SK-N-SH treated with all-trans-retinoic acid at 6 μM for 48 hours (cell line): Measurements from ENCODE around the gene ZNF236.

Source experiments
- ATAC-seq: fragments of 200-7000 bp; cut with Tn5 transposase; 3 replicates; pipeline ENCODE4 v1.9.1; 2020; ENCODE audit warnings: mild to moderate bottlenecking, moderate library complexity
- BACH2 ChIP-seq: fragments of 250-450 bp; sonication (Bioruptor Pico); IDR thresholded peaks from 2 replicates; pipeline ENCODE4 v1.9.0; 2021; ENCODE audit warnings: mild to moderate bottlenecking, borderline replicate concordance
- CSDC2 ChIP-seq: fragments of 250-450 bp; sonication (Bioruptor Pico); IDR thresholded peaks from 2 replicates; pipeline ENCODE4 v1.5.0; 2020; ENCODE audit warnings: mild to moderate bottlenecking, moderate library complexity
- ESRRG ChIP-seq: fragments of 250-450 bp; sonication (Bioruptor Pico); IDR thresholded peaks from 2 replicates; pipeline ENCODE4 v1.6.1; 2021; ENCODE audit warnings: mild to moderate bottlenecking
- GLIS3 ChIP-seq: fragments of 250-450 bp; sonication (Bioruptor Pico); IDR thresholded peaks from 2 replicates; pipeline ENCODE4 v1.5.0; 2020; ENCODE audit warnings: mild to moderate bottlenecking, moderate library complexity
- ISL1 ChIP-seq: fragments of 250-450 bp; sonication (Bioruptor Pico); IDR thresholded peaks from 2 replicates; pipeline ENCODE4 v2.1.2; 2022; ENCODE audit warnings: mild to moderate bottlenecking, moderate library complexity
- OSR1 ChIP-seq: fragments of 250-450 bp; sonication (Bioruptor Pico); IDR thresholded peaks from 2 replicates; pipeline ENCODE4 v1.8.0; 2022; ENCODE audit warnings: moderate library complexity, mild to moderate bottlenecking, inconsistent platforms
- POU6F1 ChIP-seq: fragments of 250-450 bp; sonication (Bioruptor Pico); IDR thresholded peaks from 2 replicates; pipeline ENCODE4 v1.8.0; 2021; ENCODE audit warnings: low read depth, mild to moderate bottlenecking, moderate library complexity, borderline replicate concordance
- PPARA ChIP-seq: fragments of 250-450 bp; sonication (Bioruptor Pico); IDR thresholded peaks from 2 replicates; pipeline ENCODE4 v1.5.0; 2020; ENCODE audit warnings: mild to moderate bottlenecking, borderline replicate concordance
- RARB ChIP-seq: fragments of 250-450 bp; sonication (Bioruptor Pico); IDR thresholded peaks from 2 replicates; pipeline ENCODE4 v1.8.0; 2021; ENCODE audit warnings: mild to moderate bottlenecking, moderate library complexity
- SNAI2 ChIP-seq: fragments of 250-450 bp; sonication (Bioruptor Pico); IDR thresholded peaks from 2 replicates; pipeline ENCODE4 v1.5.0; 2020; ENCODE audit warnings: mild to moderate bottlenecking, moderate library complexity
- TOX ChIP-seq: fragments of 250-450 bp; sonication (Bioruptor Pico); IDR thresholded peaks from 2 replicates; pipeline ENCODE4 v1.8.0; 2021; ENCODE audit warnings: mild to moderate bottlenecking, moderate library complexity, borderline replicate concordance
- ZC3H10 ChIP-seq: fragments of 250-450 bp; sonication (Bioruptor Pico); IDR thresholded peaks from 2 replicates; pipeline ENCODE4 v1.5.1; 2021; ENCODE audit warnings: mild to moderate bottlenecking, moderate library complexity
- ZFP3 ChIP-seq: fragments of 250-450 bp; sonication (Bioruptor Pico); IDR thresholded peaks from 2 replicates; pipeline ENCODE4 v1.5.0; 2020; ENCODE audit warnings: mild to moderate bottlenecking, moderate library complexity
- ZFP30 ChIP-seq: fragments of 450-650 bp; formaldehyde crosslinking; IDR thresholded peaks from 2 replicates; pipeline ENCODE4 v1.5.0; 2022; ENCODE audit warnings: mild to moderate bottlenecking, moderate library complexity
- ZNF565 ChIP-seq: fragments of 450-650 bp; formaldehyde crosslinking; conservative IDR thresholded peaks from 2 replicates; pipeline ENCODE4 v1.5.0; 2020; ENCODE audit warnings: low read depth, mild to moderate bottlenecking, moderate library complexity
- ZNF70 ChIP-seq: fragments of 450-650 bp; formaldehyde crosslinking; IDR thresholded peaks from 2 replicates; pipeline ENCODE4 v1.5.0; 2020; ENCODE audit warnings: mild to moderate bottlenecking, moderate library complexity
- ZNF8 ChIP-seq: fragments of 450-650 bp; formaldehyde crosslinking; IDR thresholded peaks from 2 replicates; pipeline ENCODE4 v1.5.0; 2020; ENCODE audit warnings: mild to moderate bottlenecking, moderate library complexity
- TF ChIP-seq, protein P1 (sequence below): fragments of 250-450 bp; sonication (Bioruptor Pico); IDR thresholded peaks from 2 replicates; pipeline ENCODE4 v1.5.1; 2020; ENCODE audit warnings: low read depth, mild to moderate bottlenecking, moderate library complexity
- TF ChIP-seq, protein P2 (sequence below): fragments of 250-450 bp; sonication (Bioruptor Pico); IDR thresholded peaks from 2 replicates; pipeline ENCODE4 v1.5.1; 2021; ENCODE audit warnings: mild to moderate bottlenecking, moderate library complexity
- TF ChIP-seq, protein P3 (sequence below): fragments of 250-450 bp; sonication (Bioruptor Pico); IDR thresholded peaks from 2 replicates; pipeline ENCODE4 v1.5.0; 2020; ENCODE audit warnings: mild to moderate bottlenecking, moderate library complexity

Gene ZNF236

DNA sequence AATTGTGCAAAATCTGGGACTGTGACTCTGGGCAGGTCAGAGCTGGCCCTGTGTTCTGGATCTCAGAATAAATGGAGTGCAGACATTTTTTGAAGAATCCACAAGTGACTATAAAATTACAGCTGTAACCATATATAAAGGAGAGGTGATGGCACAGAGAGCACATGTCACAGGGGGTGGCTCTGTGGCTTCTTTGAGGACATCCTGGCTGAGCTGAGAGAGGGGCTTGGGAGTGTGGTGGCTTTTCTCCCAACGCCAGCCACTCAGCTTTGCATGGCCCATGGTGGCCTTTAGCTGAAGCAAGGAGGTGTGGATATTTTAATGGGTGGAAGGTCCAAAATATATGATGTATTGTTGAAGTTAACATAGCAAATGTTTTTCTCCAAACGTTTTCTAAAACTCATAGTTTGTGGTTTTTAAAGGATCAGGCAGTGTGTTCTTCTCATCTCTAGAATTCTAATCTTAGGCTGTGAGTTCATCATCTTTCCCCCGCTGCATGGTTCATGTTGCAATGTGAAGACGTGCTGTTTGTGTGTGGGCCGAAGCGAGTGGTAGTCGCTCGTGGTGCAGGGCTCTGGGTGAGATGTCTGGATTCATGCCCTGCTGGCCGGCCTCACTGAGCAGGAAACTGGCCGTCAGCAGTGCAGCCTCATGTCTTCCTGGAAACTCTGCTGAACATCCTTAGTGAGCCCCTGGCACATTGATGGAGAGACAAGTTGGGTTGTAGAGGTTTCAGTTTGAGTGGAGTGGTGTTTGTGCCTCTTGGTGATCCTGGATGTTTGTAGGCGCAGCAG is 109.9 kb downstream of the ZNF236 start:
- ATAC-seq = no peak

GRCh38 chr18:76935722-76936337 is 113.5 kb downstream of the ZNF236 start:
- TF ChIP-seq ZNF565 (CRISPR knock-in tag) = no peak
- TF ChIP-seq OSR1 = no peak
- TF ChIP-seq ZFP3 (CRISPR knock-in tag) = no peak
- TF ChIP-seq ZFP30 (CRISPR knock-in tag) = no peak
- TF ChIP-seq CSDC2 (CRISPR knock-in tag) = no peak
- no peak for TF ChIP-seq ZC3H10 (CRISPR knock-in tag)
- no peak for TF ChIP-seq SNAI2
- TF ChIP-seq PPARA = no peak
- TF ChIP-seq ESRRG (CRISPR knock-in tag) = no peak
- TF ChIP-seq TOX = no peak
- TF ChIP-seq, protein P1, sequence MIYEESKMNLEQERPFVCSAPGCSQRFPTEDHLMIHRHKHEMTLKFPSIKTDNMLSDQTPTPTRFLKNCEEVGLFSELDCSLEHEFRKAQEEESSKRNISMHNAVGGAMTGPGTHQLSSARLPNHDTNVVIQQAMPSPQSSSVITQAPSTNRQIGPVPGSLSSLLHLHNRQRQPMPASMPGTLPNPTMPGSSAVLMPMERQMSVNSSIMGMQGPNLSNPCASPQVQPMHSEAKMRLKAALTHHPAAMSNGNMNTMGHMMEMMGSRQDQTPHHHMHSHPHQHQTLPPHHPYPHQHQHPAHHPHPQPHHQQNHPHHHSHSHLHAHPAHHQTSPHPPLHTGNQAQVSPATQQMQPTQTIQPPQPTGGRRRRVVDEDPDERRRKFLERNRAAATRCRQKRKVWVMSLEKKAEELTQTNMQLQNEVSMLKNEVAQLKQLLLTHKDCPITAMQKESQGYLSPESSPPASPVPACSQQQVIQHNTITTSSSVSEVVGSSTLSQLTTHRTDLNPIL (CRISPR knock-in tag) = no peak
- no peak for TF ChIP-seq RARB (CRISPR knock-in tag)
- TF ChIP-seq ISL1 (CRISPR knock-in tag) = no peak
- TF ChIP-seq GLIS3 = no peak
- TF ChIP-seq POU6F1 = no peak
- ATAC-seq = no peak

More for the DNA sequence above, 109.9 kb downstream of the ZNF236 start:
- no peak for TF ChIP-seq ZNF565 (CRISPR knock-in tag)
- TF ChIP-seq OSR1 = no peak
- no peak for TF ChIP-seq GLIS3
- TF ChIP-seq CSDC2 (CRISPR knock-in tag) = no peak
- TF ChIP-seq BACH2 = no peak
- TF ChIP-seq ZNF8 (CRISPR knock-in tag) = no peak
- no peak for TF ChIP-seq RARB (CRISPR knock-in tag)
- no peak for TF ChIP-seq ZC3H10 (CRISPR knock-in tag)
- TF ChIP-seq TOX = no peak
- TF ChIP-seq ZFP3 (CRISPR knock-in tag) = no peak
- no peak for TF ChIP-seq ZNF70 (CRISPR knock-in tag)
- TF ChIP-seq, protein P2, sequence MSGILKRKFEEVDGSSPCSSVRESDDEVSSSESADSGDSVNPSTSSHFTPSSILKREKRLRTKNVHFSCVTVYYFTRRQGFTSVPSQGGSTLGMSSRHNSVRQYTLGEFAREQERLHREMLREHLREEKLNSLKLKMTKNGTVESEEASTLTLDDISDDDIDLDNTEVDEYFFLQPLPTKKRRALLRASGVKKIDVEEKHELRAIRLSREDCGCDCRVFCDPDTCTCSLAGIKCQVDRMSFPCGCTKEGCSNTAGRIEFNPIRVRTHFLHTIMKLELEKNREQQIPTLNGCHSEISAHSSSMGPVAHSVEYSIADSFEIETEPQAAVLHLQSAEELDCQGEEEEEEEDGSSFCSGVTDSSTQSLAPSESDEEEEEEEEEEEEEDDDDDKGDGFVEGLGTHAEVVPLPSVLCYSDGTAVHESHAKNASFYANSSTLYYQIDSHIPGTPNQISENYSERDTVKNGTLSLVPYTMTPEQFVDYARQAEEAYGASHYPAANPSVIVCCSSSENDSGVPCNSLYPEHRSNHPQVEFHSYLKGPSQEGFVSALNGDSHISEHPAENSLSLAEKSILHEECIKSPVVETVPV = no peak

GRCh38 chr18:76936877-76937276 is 114.5 kb downstream of the ZNF236 start:
- TF ChIP-seq, protein P3, sequence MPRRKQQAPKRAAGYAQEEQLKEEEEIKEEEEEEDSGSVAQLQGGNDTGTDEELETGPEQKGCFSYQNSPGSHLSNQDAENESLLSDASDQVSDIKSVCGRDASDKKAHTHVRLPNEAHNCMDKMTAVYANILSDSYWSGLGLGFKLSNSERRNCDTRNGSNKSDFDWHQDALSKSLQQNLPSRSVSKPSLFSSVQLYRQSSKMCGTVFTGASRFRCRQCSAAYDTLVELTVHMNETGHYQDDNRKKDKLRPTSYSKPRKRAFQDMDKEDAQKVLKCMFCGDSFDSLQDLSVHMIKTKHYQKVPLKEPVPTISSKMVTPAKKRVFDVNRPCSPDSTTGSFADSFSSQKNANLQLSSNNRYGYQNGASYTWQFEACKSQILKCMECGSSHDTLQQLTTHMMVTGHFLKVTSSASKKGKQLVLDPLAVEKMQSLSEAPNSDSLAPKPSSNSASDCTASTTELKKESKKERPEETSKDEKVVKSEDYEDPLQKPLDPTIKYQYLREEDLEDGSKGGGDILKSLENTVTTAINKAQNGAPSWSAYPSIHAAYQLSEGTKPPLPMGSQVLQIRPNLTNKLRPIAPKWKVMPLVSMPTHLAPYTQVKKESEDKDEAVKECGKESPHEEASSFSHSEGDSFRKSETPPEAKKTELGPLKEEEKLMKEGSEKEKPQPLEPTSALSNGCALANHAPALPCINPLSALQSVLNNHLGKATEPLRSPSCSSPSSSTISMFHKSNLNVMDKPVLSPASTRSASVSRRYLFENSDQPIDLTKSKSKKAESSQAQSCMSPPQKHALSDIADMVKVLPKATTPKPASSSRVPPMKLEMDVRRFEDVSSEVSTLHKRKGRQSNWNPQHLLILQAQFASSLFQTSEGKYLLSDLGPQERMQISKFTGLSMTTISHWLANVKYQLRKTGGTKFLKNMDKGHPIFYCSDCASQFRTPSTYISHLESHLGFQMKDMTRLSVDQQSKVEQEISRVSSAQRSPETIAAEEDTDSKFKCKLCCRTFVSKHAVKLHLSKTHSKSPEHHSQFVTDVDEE (CRISPR knock-in tag) = no peak
- TF ChIP-seq ZNF565 (CRISPR knock-in tag) (no peak), ZC3H10 (CRISPR knock-in tag) (no peak)
- TF ChIP-seq, all 23 proteins: peak for 0

DNA sequence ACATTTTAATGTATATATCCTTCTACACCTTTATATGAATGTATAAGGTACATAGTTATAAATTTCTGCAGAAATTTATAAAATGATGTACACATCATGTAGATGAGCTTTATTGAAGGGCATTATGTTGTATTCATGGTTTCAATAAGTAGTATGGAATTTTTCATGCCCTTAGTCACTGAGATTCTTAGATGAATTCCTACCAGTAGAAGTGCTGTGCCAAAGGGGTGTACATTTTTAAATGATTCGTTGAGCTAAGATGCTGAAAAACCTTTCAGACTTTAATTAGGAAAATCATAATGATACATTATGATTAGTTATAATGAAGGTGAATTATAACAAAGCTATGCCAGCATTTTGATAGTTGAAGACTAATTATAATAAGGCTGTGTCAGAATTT is 115.2 kb downstream of the ZNF236 start:
- ATAC-seq = no peak

More at GRCh38 chr18:76936877-76937276, 114.5 kb downstream of the ZNF236 start:
- no peak for ATAC-seq

More for the DNA sequence above, 115.2 kb downstream of the ZNF236 start:
- TF ChIP-seq, protein P3 (CRISPR knock-in tag) = no peak
- no peak for TF ChIP-seq CSDC2 (CRISPR knock-in tag)
- TF ChIP-seq ESRRG (CRISPR knock-in tag) = no peak
- no peak for TF ChIP-seq ISL1 (CRISPR knock-in tag)
- TF ChIP-seq SNAI2 = no peak
- TF ChIP-seq ZNF70 (CRISPR knock-in tag) = no peak
- TF ChIP-seq ZNF565 (CRISPR knock-in tag) = no peak
- no peak for TF ChIP-seq BACH2
- TF ChIP-seq, protein P1 (CRISPR knock-in tag) = no peak
- no peak for TF ChIP-seq ZC3H10 (CRISPR knock-in tag)
